HG02840 (cell line): ENCODE data around the gene IFNL4.
"Not testable (repeated sequence)": the region's sequence is repeated elsewhere in the genome, so short reads cannot be mapped to it uniquely, and the experiment has no call there.

Experiments used
- ATAC-seq: cut with Tn5 transposase; IDR thresholded peaks from one replicate; pipeline ENCODE4 v1.9.1; 2021; ENCODE audit warnings: mild to moderate bottlenecking, moderate library complexity, moderate number of reproducible peaks; ENCODE audit not compliant: unreplicated experiment, low FRiP score

The IFNL4 gene

DNA sequence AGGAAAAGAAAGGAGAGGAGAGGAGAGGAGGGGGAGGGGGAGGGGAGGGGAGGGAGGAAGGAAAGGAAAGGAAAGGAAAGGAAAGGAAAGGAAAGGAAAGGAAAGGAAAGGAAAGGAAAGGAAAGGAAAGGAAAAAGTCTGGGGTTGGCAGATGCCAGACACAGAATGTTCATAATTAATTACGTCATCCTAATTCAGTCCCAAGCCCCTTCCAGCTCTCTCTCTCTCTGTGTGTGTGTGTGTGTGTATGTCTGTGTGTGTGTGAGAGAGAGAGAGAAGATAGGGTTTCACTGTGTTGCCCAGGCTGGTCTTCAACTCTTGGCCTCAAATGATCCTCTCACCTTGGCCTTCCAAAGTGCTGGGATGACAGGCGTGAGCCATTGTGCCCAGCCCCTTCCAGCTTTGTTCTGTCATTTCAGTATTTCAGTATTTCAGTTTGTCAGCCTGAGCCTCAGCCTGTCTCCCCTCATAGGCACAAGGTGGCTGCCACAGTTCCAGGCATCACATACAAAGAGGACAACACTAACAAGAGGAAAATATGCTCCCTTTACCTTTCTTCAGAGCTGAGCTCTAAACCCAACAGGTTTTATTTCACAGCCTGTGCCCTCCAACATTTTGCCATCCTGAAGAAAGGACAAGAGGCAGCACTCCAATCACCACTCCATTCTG is 18.4 kb downstream of the IFNL4 start:
- no peak for ATAC-seq

DNA sequence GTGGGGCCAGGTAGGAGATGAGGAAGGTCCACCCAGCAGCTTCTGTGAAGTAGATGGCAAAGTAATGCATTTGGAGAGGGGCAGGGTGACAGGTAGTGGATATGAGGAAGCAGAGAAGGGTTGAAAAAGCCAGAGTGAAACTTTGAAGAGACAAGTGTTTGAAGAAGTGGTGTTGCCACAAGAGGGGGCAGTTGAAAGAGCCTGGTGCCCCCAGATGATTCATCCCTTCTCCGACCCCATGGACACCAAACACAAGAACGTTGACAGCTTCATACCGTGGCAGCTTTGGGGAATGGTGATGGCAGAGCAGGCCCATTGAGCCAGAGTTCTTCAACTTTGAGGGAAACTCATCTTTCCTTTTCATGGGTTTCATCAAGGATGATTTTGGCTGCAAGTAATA is 23.7 kb downstream of the IFNL4 start:
- no peak for ATAC-seq

DNA sequence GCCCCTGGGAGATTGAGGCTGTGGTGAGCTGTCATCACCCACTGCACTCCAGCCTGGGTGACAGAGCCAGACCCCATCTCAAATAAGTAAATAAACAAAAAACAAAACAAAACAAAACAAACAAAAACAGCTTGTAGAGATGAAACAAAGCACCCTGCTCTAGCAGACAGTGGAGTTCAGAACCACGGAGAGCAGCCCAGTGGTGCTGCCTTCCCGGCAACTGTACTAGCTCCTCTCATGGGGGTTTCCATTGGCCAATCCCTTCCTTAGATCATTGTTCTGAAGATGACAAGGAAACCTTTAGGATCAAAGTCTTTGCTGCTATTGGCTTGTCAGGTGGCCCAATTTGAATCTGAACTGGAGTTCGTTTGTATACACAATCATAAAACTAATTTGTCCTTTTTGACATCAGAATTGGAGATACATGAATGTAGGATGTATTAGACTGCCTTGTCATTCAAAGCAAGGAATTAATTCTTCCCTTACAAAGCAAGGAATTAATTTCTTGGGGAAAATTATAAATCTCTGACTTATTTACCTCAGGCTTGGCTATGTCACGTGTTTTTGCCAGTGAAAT is 24.9 kb downstream of the IFNL4 start:
- ATAC-seq, result no peak

DNA sequence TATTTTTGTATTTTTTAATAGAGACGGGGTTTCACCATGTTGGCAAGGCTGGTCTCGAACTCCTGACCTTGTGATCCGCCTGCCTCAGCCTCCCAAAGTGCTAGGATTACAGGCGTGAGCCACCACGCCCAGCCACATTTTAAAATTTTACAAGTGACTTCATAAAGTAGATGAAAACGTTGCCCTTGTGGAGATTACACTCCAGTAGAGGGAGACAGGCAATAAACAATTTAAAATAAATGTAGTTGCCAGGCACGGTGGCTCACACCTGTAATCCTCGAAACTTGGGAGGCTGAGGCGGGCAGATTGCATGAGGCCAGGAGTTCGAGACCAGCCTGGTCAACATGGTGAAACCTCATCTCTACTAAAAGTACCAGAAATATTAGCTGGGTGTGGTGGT is 29.5 kb downstream of the IFNL4 start:
- ATAC-seq, result not testable (repeated sequence)

DNA sequence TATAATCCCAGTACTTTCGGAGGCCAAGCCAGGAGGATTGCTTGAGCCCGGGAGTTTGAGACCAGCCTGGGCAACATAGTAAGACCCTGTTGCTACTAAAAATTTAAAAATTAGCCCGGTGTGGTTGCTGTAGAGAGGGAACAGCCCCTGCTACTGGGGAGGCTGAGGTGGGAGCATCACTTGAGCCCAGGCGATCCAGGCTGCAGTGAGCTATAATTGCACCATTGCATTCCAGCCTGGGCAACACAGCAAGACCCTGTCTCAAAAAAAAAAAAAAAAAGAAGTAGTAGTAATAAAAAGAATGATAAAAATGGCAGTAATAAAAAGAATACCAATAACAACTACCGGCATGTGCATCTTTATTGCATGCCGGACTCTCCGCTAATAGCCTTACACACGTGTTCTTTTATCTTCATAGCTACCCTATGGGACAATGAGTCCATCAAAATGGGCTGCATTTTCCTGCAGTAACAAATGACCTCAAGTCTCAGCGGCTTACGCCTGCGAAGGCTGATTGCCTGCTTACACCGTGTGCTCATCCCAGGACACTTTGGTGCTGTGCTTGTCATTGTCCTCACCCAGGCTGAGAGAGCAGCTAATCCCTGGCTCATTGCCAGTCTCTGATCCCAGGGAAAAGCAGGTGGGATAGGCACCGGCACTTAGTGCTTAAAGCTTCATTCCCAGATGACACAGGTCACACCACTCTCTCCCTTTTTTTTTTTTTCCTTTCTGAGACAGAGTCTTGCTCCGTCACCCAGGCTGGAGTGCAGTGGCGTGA is 30.2 kb downstream of the IFNL4 start:
- no peak for ATAC-seq

DNA sequence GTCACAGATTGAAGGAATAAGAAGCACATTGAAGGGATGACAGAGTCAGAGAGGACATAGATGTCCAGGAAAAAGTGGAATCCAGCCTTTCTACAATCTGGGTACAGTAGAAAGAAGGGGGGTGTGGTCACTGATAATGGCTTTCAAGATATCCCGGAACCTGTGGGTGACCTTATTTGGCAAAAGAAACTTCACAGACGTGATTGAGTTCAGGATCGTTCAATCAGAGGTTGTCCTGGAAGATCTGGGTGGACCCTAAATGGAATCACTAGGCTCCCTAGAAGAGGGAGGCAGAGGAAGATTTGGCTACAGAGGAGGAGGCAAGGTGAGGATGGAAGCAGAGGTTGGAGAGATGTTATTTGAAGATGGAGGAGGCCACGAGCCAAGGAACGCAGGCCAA is 31.6 kb downstream of the IFNL4 start:
- no peak for ATAC-seq

DNA sequence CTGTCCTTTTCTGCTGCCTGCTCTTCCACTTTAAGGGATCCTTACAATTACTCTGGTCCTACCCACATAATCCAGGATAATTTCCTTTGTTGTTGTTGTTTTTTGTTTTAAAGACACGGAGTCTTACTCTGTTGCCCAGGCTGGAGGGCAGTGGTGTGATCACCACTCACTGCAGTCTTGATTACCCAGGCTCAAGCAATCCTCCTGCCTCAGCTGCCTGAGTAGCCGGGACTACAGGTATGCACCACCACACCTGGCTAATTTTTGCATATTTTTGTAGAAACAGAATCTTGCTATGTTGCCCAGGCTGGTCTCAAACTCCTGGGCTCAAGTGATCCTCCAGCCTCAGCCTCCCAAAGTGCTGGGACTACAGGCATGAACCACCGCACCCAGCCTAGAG is 33.3 kb downstream of the IFNL4 start:
- not testable (repeated sequence) for ATAC-seq

DNA sequence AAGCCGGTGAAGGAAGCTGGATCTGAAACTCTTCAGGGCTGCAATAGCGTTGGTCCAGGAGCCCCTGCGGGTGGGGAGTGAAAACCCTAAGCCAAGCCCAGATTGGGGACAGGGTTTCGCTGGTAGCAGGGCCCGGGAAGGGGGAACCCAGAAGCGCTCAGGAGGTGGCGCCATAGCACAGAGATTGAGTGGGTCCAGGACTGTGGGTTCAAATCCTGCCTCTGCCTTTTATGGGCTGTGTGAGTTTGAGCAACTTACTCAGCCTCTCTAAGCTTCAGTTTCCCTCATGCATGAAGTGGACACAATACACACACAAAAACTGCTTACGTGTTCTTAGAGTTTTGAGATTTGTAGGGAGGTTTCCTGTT is 36.3 kb downstream of the IFNL4 start:
- no peak for ATAC-seq

DNA sequence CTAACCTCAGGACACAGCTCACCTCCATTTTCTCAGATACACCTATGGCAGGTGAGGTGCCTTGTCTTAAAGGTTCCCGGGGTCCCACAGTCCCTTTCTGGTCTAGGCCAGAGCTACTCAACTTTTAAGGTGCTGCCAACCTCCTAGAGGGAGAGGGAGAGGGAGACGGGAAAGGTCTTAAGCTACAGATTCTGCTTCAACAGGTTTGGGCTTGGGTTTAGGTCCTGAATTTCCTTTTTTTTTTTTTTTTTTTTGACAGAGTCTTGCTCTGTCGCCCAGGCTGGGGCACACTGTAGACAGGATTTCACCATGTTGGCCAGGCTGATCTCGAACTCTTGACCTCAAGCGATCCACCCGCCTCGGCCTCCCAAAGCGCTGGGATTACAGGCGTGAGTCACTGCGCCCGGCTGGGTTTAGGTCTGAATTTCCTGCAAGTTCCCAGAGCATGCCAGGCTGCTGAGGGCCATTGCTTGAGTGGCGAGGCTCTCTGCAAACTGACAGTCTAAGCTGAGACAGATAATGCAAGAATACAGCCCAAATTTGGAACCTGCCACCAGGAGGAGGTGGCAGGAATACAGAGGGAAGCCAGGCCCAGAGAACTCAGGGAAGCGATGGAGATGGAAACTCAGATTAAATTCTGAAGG is 36.8 kb downstream of the IFNL4 start:
- no peak for ATAC-seq

DNA sequence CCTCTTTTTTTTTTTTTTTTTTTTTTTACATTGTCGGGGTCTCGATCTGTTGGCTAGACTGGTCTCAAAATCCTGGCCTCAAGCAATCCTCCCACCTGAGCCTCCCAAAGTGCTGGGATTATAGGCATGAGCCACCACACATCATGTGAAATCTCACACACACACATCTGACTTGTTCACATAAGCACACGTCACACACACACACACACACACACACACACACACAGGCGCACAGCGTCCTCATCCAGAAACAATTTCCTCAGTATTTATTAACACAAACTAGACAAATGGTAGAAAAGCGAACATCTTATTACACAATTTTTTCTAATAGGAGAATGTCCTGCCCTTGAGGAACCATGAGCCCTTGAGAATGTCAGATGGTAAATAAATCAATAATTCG is 39.5 kb downstream of the IFNL4 start:
- ATAC-seq, result no peak

DNA sequence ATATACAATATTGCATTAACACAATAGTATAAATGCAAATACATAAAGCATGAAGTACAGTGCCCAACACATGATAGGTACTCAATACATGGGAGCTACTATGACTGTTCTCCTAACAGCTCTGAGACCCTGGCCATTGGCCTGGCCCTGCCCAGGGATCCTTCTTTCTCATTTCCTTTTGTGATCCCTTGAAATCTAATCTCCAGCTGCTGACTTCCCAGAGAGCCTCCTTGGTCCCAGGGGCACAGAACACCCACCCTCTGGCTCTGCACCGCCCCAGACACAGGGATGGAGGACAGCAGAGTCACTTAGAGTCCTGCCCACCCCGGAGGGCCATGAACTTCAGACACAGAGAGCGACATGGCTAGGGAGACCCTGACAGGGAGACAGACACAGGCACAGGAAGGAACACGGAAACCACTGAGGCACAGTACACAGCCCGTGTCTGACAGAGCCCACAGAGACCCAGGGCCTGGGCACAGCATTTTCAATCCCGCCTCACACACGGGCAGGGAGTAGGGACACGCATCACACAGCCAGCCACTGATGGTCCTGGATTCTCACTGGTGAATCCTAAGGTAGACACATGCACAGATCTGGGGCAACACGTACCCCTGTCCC is 40.4 kb downstream of the IFNL4 start:
- no peak for ATAC-seq

DNA sequence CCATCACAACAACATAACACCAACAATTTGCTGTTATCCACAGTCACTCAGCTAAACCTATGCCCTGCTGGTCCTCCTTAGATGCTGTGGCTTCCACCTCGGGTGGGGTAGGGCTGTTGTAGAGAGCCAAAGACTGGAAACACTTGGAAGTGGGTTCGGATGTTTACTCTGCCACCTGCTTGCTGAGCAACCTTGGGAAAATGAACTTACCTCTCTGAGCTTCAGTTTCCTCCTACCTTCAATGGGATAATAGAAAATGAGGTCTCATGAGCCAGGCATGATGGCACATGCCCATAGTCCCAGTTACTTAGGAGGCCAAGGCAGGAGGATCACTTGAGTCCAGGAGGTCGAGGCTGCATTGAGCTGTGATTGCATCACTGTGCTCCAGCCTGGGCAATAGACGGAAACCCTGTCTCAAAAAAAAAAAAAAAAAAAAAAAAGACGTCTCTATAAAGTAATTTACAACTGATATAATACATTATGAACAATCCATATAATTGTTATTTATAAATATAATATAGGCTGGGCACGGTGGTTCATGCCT is 41.3 kb downstream of the IFNL4 start:
- ATAC-seq, result no peak

DNA sequence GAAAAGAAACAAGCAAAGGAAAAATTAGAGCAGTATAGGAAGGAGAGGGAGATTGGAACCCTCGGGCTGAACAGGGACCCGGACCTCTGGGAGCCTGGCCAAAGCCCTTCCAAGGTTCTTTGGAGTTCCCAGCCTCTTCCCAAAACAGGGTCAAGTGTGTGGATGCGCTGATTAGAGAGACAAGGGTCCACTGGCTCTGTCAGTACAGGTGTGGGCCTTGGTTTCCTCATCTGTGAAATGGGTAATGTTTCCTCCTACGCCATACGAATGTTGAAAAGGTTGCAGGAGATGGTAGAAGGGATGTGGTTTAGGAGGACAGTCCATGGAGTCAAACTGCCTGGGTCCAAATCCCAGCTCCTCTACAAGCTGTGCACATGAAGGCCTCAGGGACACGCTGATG is 42.5 kb downstream of the IFNL4 start:
- no peak for ATAC-seq

DNA sequence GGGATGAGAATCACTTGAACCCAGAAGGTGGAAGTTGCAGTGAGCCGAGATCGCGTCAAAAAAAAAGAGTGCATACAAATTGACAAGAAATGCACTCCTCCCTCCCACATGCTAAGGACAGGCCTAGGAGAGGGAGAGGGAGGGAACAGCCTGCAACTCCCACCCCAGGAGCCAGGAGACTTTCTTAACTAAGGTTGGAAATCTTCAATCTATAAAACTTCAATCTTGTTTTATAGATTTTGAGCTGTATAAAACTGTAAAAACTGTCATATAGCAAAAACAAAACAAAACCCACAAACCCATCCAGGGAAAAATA is 43.2 kb downstream of the IFNL4 start:
- no peak for ATAC-seq

DNA sequence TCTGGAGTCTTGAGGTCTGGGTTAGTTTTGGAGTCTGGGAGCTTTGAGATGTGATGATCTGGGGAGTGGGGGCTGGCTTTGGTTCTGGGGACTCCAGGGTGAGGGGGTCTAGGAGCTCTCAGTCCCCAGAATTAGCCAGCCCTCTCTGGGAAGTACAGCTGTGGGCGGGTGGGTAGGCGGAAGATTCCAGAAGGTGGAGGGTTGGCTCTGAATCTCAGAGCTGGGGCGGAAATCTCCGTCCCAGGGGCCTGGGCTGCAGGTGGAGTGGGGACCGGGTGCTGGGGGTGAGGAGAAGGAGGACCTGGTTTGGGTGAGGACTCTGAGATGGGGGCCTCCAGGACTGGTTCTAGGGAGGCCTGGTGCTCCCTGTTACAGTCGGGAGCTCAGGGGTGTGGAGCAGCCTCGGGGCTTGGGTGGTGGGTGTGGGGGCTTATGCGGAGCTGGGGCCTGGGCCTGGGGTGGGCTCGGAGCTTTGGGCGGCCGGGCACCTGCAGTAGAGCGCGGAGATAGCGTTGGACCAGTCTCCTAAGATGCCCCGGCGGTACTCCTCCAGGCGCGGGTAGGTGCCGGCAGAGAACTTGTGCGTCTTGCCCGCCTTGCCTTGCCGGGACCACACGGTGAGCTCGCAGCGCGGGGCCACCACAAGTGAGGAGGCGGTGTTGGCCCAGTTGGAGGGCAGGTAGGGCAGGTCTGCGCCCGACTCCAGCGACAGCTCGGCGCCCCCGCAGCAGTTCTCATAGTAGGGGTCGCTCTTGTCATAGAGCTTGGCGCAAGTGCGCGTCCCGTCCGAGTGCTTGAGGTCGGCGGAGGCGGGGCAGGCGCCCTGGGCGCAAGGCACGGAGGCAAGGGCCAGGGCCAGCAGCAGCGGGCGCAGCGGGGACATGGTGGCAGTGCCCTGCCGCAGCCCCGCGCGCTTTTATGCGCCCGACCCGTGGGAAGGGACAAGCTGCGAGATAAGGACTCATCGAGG is 45.0 kb downstream of the IFNL4 start, which contains the start of gene SYCN:
Gene SYCN, minus strand, starts transcription at position 892 of the 970 bp plus-strand sequence. Its CDS starts 9 bp downstream, at position 883.
- no peak for ATAC-seq

DNA sequence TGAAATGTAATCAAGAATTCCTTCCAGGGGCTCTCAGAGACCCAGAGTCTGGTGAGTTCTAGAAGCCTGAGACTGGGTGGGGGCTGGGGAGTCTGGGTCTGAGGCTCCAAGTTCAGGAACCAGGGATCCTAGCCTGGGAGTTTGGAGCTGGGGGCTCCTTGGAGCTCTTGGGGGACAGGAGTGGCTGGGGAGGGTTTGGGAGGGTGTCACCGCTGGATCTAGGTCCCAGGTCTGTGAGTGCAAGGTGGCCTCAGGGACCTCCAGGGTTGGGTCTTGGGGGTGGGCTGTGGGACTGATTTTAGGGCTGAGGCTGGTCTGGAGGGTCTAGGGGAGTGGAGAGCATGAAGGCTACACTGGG is 45.7 kb downstream of the IFNL4 start:
- no peak for ATAC-seq

DNA sequence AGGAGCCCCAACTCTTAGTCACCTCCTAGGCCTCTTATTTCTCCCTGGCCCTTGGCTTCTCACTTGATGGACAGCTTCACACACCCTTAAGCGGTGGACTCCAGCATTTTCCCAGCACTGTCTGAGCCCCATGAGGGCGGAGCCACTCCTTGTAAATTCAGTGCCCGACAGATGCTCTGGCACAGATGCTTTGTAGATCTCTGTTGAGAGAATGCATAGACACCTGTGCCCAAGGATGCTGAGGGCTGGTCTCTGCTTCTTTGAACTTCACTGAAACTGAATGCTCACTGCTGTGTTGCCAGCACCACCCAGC is 47.9 kb downstream of the IFNL4 start:
- ATAC-seq, result no peak

DNA sequence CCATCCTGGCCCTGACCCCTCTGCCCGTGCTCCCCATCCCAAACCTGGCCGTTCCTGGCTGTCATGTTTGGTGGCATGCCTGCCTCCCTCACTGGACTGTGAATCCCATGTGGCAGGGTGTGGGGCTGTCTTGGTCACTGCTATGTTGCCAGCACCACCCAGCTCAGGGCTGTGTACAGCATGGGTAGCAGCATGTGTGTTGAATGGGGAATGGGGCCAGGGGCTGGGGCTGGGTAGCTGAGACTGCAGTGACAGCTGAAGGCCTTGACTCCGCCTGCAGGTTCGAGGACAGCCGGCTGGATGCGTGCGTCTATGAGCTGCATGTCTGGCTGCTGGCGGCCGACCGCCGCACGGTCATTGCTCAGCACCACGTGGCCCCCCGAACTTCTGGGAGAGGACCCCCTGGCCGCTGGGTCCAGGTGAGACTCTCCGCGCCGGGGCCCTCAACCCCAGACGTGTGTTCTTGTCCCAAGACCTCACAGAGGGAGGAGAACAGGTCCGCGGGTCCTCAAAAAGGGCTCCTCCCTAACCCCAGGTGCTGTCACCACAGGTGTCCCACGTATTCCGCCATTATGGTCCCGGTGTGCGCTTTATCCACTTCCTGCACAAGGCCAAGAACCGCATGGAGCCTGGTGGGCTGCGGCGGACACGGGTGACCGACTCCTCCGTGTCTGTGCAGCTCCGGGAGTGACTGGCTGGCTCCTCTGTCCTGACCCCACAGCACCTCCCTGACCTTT is 48.4 kb downstream of the IFNL4 start:
- no peak for ATAC-seq

DNA sequence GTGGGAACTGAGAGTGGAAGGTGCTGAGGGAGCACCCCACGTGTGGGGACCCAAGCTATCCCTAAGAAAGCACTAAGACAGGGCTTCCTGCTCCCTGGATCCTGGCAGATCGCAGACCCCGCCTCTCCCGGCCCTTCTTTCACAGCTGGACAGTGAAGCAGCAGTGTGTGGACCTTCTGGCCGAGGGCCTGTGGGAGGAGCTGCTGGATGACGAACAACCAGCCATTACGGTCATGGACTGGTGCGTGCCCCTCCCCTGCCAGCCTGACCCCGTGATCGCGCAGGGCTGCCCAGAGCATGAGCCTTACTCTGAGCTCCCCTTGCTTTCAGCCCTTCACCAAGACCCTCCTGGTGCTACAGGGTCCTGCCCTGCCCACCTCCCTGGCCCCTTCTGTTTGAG is 49.6 kb downstream of the IFNL4 start:
- ATAC-seq, result no peak
